Activated CD8-positive, alpha-beta memory T cell treated with anti-CD3 and anti-CD28 coated beads, Interleukin-2, amount 50 U/mL, for 24 hours (primary cell): ENCODE measurements around the gene NAT14.
"Not testable (repeated sequence)": the region's sequence is repeated elsewhere in the genome, so short reads cannot be mapped to it uniquely, and the experiment has no call there.

Source experiments
- DNase-seq: peaks from one replicate; pipeline ENCODE4 v3.0.0-alpha.2; 2020; ENCODE audit errors: extremely low read depth

NAT14 gene

DNA sequence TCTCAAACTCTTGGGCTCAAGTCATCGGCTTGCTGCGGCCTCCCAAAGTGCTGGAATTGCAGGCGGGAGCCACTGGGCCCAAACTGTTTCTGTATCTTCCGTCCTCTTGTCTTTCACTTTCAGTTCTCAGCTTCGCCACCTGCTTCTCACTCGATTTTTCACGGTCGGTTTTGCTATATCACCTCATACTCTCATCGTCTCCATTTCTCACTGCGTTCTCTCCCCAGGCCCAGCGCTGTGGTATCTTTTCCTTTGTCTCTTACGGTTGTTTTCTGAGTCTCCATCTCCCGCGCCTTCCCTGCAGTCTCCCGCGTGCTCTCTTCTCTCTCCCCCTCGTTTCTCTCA lies 18.1 kb downstream of the NAT14 start:
- DNase-seq, result no peak

- DNase-seq, result peak; percentile 80
Observed at GRCh38 chr19:55503502-55504251, 18.7 kb downstream of the NAT14 start.

GRCh38 chr19:55504252-55504603 lies 19.2 kb downstream of the NAT14 start:
- no peak for DNase-seq

GRCh38 chr19:55504981-55505380 lies 20.0 kb downstream of the NAT14 start:
- no peak for DNase-seq

GRCh38 chr19:55508120-55508519 lies 23.1 kb downstream of the NAT14 start:
- no peak for DNase-seq

DNA sequence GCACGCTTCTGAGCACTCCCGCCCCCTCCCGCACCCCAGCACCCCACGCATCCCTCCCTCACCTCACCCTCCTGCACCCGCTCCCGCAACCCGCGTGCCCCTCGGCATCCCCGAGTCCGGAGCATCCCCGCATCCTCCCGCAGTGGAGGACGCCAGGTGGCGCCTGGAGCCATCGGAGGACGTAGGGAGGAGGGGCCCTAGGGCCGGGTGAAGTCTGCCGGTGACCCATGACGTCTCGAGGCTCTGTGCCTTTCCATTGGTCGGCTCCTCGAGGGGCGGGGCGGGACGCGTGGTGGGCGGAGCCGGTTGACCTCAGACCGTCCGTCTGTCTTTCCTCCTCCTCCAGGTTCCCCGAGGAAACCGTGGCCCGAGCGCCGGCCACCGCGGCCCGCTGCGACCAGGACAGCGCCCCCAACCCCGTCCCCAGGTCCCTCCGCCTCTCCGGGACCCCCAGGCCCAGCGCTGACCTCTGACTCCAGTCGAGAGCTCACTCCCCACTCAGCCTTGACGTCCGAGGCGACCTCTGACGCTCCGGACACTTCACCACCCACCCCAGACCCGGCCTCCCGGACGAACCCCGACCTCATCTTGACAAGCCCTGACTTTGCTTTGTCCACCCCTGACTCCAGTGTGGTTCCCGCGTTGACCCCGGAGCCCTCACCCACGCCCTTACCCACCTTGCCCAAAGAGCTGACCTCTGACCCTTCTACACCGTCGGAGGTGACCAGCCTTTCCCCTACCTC lies 32.1 kb downstream of the NAT14 start:
- peak; percentile 67 for DNase-seq

GRCh38 chr19:55519451-55520311 lies 34.7 kb downstream of the NAT14 start:
- DNase-seq, result no peak

DNA sequence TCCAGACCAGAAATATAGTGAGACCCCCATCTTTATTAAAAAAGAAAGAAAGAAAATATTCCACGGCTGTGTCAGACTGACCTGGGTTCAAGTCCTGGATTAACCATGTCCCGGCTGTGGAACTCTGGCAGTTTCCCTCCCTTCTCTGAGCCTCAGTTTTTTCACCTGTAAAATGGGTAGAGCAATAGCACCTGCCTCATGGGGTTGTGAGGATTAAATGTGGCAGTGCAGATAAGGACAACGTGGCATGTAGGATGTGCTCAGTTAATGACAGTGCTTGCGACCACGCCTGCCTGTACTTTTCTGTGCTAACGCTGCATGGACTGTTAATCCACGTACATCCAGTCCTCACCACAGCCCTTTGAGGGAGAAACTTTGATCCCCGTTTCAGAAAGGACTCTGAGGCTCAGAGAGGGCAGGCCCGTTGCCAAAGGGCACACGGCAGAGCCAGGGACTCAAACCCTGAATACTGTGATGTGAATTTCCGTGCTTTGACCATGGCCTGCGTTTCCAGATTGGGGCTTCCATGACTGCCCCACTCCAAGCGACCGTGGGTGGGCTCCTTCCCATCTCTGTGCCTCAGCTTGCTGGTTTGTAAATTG lies 35.8 kb downstream of the NAT14 start:
- DNase-seq, result no peak

GRCh38 chr19:55525289-55526101 lies 40.5 kb downstream of the NAT14 start:
- DNase-seq, result no peak

GRCh38 chr19:55526216-55527196 lies 41.5 kb downstream of the NAT14 start:
- DNase-seq, result no peak

GRCh38 chr19:55527197-55528029 lies 42.4 kb downstream of the NAT14 start:
- no peak for DNase-seq

DNA sequence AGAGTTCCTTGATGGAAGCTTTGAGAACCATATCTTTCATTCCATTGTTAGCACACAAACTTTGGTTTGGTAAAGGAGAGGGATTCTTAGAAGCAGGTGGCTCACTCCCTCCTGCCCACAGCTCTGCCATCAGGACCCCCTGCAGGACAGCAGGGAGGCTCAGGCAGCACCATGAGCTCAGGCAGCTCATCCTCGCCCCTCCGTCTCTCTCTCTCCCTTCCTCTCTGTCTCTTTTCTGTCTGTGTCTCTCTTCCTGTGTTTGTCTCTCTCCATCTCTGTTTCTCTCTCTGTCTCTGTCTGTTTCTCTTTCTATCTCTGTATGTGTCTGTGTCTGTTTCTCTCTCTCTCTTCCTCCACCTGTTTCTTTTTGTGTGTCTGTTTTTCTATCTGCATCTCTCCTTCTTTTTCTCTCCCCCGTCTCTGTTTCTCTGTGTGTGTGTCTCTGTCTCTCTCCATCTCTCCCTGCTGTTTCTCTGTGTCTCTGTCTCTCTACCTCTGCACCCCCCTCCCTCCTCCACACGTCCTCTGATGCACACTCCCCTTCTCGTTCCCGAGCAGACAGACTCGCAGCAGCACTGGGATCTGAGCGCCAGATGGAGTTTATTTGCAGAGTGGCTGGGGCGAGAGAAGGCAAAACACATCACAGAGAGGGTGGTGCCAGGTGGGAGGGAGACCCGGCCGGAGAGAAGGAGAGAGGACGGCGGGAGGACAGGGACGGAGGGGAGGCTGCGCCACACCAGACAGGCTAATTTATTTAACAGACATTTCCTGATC lies 43.2 kb downstream of the NAT14 start:
- no peak for DNase-seq

GRCh38 chr19:55529636-55530234 lies 44.7 kb downstream of the NAT14 start:
- no peak for DNase-seq

- DNase-seq, result no peak
Observed at GRCh38 chr19:55530996-55531395, 46.0 kb downstream of the NAT14 start.

- not testable (repeated sequence) for DNase-seq
Observed at GRCh38 chr19:55534280-55534679, 49.3 kb downstream of the NAT14 start.

GRCh38 chr19:55535173-55535964 lies 50.4 kb downstream of the NAT14 start:
- DNase-seq, result no peak

DNA sequence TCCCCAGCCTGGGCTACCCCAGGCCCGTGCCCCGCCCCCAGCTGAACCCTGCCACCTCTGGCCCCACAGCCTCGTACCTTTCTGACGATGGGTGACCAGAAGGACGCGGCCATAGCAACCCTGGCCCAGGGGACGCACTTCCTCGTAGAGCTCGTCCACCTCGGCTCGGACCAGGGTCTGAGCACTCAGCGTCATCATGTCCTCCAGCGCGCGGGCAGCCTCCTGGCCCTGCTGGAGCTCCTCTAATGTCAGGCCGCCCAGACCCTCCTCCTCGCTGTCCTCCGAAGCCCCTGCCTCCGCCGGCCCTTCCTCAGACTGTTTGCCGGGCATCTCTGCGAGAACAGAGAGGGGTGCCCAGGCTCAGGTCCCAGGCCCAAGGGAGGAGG lies 51.0 kb downstream of the NAT14 start:
- no peak for DNase-seq
